HepG2 (cell line): ENCODE results near the gene CACNA1H. TPM values are rescaled to one million over a fixed set of nuclear protein-coding genes. Genes with fewer than 3 reads are reported as not detected.

Experiments used
- ATAC-seq: fragments of 200-7000 bp; cut with Tn5 transposase; 3 replicates; pipeline ENCODE4 v1.9.1; 2020; ENCODE audit warnings: mild to moderate bottlenecking, moderate library complexity
- BruUV-seq: library from RNA; stranded (reverse); fragments of 400-500 nt; replicated peaks from 2 replicates; lab custom pipeline; 2021; lab: Mats Ljungman, UMichigan
- CTCF ChIA-PET: fragments of 300-600 bp; formaldehyde crosslinking; extraction: SDS; loops from one replicate; lab custom pipeline; 2021; ENCODE audit warnings: low total read pairs, inconsistent platforms, low intra/inter-chr PET ratio; lab: Yijun Ruan, JAX
- POLR2A ChIA-PET: fragments of 350-600 bp; sonication (Branson Sonifier 250); formaldehyde crosslinking; loops from one replicate; lab custom pipeline; 2020; ENCODE audit warnings: antibody characterized with exemption, inconsistent platforms; lab: Yijun Ruan, JAX
- DNase-seq: peaks from one replicate; pipeline ENCODE4 v3.0.0-alpha.2; 2015; ENCODE audit warnings: low spot score
- FAIRE-seq: peaks from 3 replicates; lab custom pipeline; 2011; peaks lifted over from hg19 to GRCh38; lab: Jason Lieb, UNC
- H2AFZ ChIP-seq: one replicate; pipeline ENCODE4 v1.6.1; 2011; ENCODE audit warnings: low read length, inconsistent platforms
- H3K27ac ChIP-seq: fragments of 300-600 bp; 3 replicates; pipeline ENCODE4 v1.8.0; 2011; ENCODE audit warnings: mixed run types, mild to moderate bottlenecking, mixed read lengths, low read length, inconsistent platforms; ENCODE audit not compliant: insufficient read depth; ENCODE audit errors: extremely low read length
- H3K27me3 ChIP-seq, 2 experiments: fragments of 200-600 bp in 1 of 2; 2 replicates in 1 of 2; 3 replicates in 1 of 2; pipeline versions ENCODE4 v1.6.0 to v1.8.0; 2011; ENCODE audit warnings: low read length in 2 of 2, mild to moderate bottlenecking in 2 of 2, moderate library complexity in 2 of 2, inconsistent platforms in 1 of 2; ENCODE audit not compliant: insufficient read depth in 2 of 2, control insufficient read depth in 1 of 2
- H3K36me3 ChIP-seq, 2 experiments: fragments of 200-600 bp in 1 of 2; replicated peaks in 1 of 2; 2 replicates in 1 of 2; 3 replicates in 1 of 2; pipeline versions ENCODE4 v1.5.1 to v1.8.0; 2011; ENCODE audit warnings: low read length in 2 of 2, inconsistent platforms in 1 of 2; ENCODE audit not compliant: insufficient read depth in 2 of 2, control insufficient read depth in 1 of 2
- H3K4me1 ChIP-seq: 2 replicates; pipeline ENCODE4 v1.5.1; 2012; ENCODE audit warnings: low read length, inconsistent platforms; ENCODE audit not compliant: insufficient read depth
- H3K4me2 ChIP-seq: 2 replicates; pipeline ENCODE4 v1.6.0; 2011; ENCODE audit warnings: low read depth, low read length, inconsistent platforms
- H3K4me3 ChIP-seq, 3 experiments: fragments of 200-600 bp in 1 of 3; sonication (generic), shearing (Covaris generic) in 1 of 3; replicated peaks in 1 of 3; 2 replicates each; pipeline ENCODE4 v1.5.1; 2011 to 2016; ENCODE audit warnings: low read length in 3 of 3, inconsistent platforms in 2 of 3, low read depth in 2 of 3, mild to moderate bottlenecking in 2 of 3, control low read depth in 1 of 3, mixed read lengths in 1 of 3; ENCODE audit not compliant: insufficient read depth in 1 of 3
- H3K79me2 ChIP-seq: one replicate; pipeline ENCODE4 v1.6.1; 2011; ENCODE audit warnings: low read length, inconsistent platforms; ENCODE audit not compliant: insufficient read depth
- H3K9ac ChIP-seq: 2 replicates; pipeline ENCODE4 v1.6.0; 2011; ENCODE audit warnings: mild to moderate bottlenecking, low read depth, low read length, inconsistent platforms; ENCODE audit not compliant: insufficient read depth
- H3K9me3 ChIP-seq: 2 replicates; pipeline ENCODE4 v1.5.1; 2012; ENCODE audit warnings: mild to moderate bottlenecking, low read length
- H4K20me1 ChIP-seq: 2 replicates; pipeline ENCODE4 v1.6.0; 2011; ENCODE audit warnings: inconsistent platforms, mild to moderate bottlenecking, low read length, moderate library complexity; ENCODE audit not compliant: insufficient read depth
- ATF6 ChIP-seq: sonication (generic); formaldehyde crosslinking; conservative IDR thresholded peaks from 2 replicates; pipeline ENCODE4 v1.4.0; 2020; ENCODE audit warnings: missing genetic modification reagents
- CREBL2 ChIP-seq: sonication (generic); formaldehyde crosslinking; IDR thresholded peaks from 2 replicates; pipeline ENCODE4 v1.8.1; 2023; ENCODE audit warnings: missing genetic modification reagents, mild to moderate bottlenecking, borderline replicate concordance
- HNF4G ChIP-seq, 2 experiments: sonication (generic) in 1 of 2; formaldehyde crosslinking in 1 of 2; IDR thresholded peaks; 2 replicates each; pipeline versions ENCODE4 v1.4.0 to v1.6.1; 2011 to 2020; ENCODE audit warnings: borderline replicate concordance in 2 of 2, low read depth in 2 of 2, mild to moderate bottlenecking in 2 of 2, low read length in 1 of 2, missing genetic modification reagents in 1 of 2, moderate library complexity in 1 of 2
- HOXA3 ChIP-seq: sonication (generic); formaldehyde crosslinking; IDR thresholded peaks from 2 replicates; pipeline ENCODE4 v1.5.0; 2020; ENCODE audit warnings: missing genetic modification reagents
- HOXA5 ChIP-seq: sonication (generic); formaldehyde crosslinking; IDR thresholded peaks from 2 replicates; pipeline ENCODE4 v1.4.0; 2020; ENCODE audit warnings: missing genetic modification reagents
- KDM5A ChIP-seq: fragments of 200-600 bp; sonication (generic); IDR thresholded peaks from 2 replicates; pipeline ENCODE4 v1.7.0; 2018; ENCODE audit warnings: antibody characterized with exemption, mild to moderate bottlenecking, low read length, borderline replicate concordance
- NFIB ChIP-seq: sonication (generic); formaldehyde crosslinking; IDR thresholded peaks from 2 replicates; pipeline ENCODE4 v1.9.0; 2021; ENCODE audit warnings: missing genetic modification reagents, mild to moderate bottlenecking, borderline replicate concordance
- PCBP1 ChIP-seq: fragments of 200-400 bp; formaldehyde crosslinking; IDR thresholded peaks from 2 replicates; pipeline ENCODE4 v1.6.1; 2017; ENCODE audit warnings: mild to moderate bottlenecking, low read depth, low read length, borderline replicate concordance
- ZFP36L1 ChIP-seq: sonication (generic); formaldehyde crosslinking; IDR thresholded peaks from 2 replicates; pipeline ENCODE4 v1.8.0; 2022; ENCODE audit warnings: mild to moderate bottlenecking, missing genetic modification reagents, moderate library complexity
- ZNF251 ChIP-seq: sonication (generic); formaldehyde crosslinking; IDR thresholded peaks from 2 replicates; pipeline ENCODE4 v1.9.0; 2021; ENCODE audit warnings: mild to moderate bottlenecking, missing genetic modification reagents
- ZNF646 ChIP-seq: sonication (generic); formaldehyde crosslinking; IDR thresholded peaks from 2 replicates; pipeline ENCODE4 v1.9.0; 2021; ENCODE audit warnings: mild to moderate bottlenecking, missing genetic modification reagents
- ZNF724P ChIP-seq: sonication (generic); formaldehyde crosslinking; IDR thresholded peaks from 2 replicates; pipeline ENCODE4 v1.8.0; 2022; ENCODE audit warnings: missing genetic modification reagents, borderline replicate concordance
- WGBS: methylation state at CpG from one replicate; pipeline ENCODE4 v1.1.6; 2017; ENCODE audit warnings: low lambda C conversion rate; 5-methylcytosine and 5-hydroxymethylcytosine counted together
- in situ Hi-C: cut with HindIII; loops from 2 replicates; pipeline ENCODE4 v1.10.0; 2017; ENCODE audit warnings: low pct_unique_long_range_greater_than_20kb; ENCODE audit not compliant: extremely low pct_ligation_motif_present
- intact Hi-C: fragments of 100-400 bp; cut with micrococcal nuclease; formaldehyde crosslinking; loops from one replicate; pipeline ENCODE4 v1.10.0; 2022; ENCODE audit not compliant: unreplicated experiment
- polyA plus RNA-seq, 8 experiments: library from polyadenylated mRNA; depleted of rRNA in 3 of 8; stranded (reverse) in 7 of 8; unstranded in 1 of 8; fragments of >200 nt; fragmentation: Illumina TruSeq in 4 of 8; extraction: Trizol in 4 of 8; gene quantifications; 2 replicates each; pipeline versions ENCODE4 v1.2.1 to v1.2.3, GENCODE V29; 2011 to 2016; ENCODE audit warnings: low read depth in 4 of 8, missing spikeins in 1 of 8, mixed read lengths in 1 of 8; ENCODE audit not compliant: insufficient read depth in 1 of 8
- total RNA-seq, 5 experiments: library from RNA; depleted of rRNA; stranded (reverse); fragments of >200 nt; fragmentation: Illumina TruSeq; extraction: Trizol; gene quantifications; 2 replicates each; pipeline ENCODE4 v1.2.3, GENCODE V29; 2016; ENCODE audit warnings: low read depth in 1 of 5
- TF ChIP-seq, protein P1 (sequence below): fragments of 450-650 bp; IDR thresholded peaks from 2 replicates; pipeline ENCODE4 v1.6.1; 2017; ENCODE audit warnings: mild to moderate bottlenecking

CACNA1H gene
- total and polyA plus RNA-seq, 2 of the 13 experiments (the other 11 are each of a cell fraction or from before 2014, with no cell fraction given), result 0.40 to 1.8 TPM

DNA sequence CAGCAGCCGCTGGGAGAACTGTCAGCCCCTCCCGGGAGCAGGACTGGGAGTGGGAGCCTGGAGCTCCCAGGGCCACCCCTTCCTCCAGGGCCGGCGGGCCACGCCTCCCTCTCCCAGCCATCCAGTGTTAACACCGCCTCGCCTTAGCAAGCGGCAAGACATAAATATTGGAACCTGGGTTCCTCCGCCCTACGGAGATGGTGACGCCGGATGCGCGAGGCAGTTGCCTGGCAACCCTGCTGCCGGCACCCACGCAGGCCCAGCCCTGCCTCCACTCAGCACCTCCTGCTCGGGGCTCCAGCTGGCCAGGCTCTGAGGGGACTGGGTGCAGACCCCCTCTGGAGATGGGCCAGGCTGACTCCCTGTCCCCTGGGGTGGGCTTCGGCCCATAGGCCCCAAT is 27.4 kb upstream of the CACNA1H start:
- no peak for FAIRE-seq
- Histone ChIP-seq H4K20me1 (0 out of 2 replicates have a peak, but pooled peaks cover 3% of the 10 kb centered on the region), H3K9me3 (no peaks in the 10 kb centered on the region), H3K79me2 (no peaks in the 10 kb centered on the region), H3K27ac (no peak overlapping the region), H3K27me3 (peaks cover 20 to 76% of the 10 kb centered on the region in 2 experiments; a peak in 4 of 5 replicates), H3K4me1 (no peaks in the 10 kb centered on the region), H3K4me3 (no peak overlapping the region), H3K4me2 (no peak overlapping the region), H3K9ac (no peak overlapping the region), H3K36me3 (no peaks in the 10 kb centered on the region), H2AFZ (no peak overlapping the region)
- DNase-seq, result no peak
- in situ Hi-C loops, result no loop called here
- POLR2A ChIA-PET, result no interaction called here
- CTCF ChIA-PET, result no interaction called here
- no peak for ATAC-seq
- intact Hi-C loops, result no loop called here
- WGBS, result no CpG with 5 or more reads among the region's 18 CpGs
- no TSS peak for BruUV-seq
- TF ChIP-seq, protein P1, sequence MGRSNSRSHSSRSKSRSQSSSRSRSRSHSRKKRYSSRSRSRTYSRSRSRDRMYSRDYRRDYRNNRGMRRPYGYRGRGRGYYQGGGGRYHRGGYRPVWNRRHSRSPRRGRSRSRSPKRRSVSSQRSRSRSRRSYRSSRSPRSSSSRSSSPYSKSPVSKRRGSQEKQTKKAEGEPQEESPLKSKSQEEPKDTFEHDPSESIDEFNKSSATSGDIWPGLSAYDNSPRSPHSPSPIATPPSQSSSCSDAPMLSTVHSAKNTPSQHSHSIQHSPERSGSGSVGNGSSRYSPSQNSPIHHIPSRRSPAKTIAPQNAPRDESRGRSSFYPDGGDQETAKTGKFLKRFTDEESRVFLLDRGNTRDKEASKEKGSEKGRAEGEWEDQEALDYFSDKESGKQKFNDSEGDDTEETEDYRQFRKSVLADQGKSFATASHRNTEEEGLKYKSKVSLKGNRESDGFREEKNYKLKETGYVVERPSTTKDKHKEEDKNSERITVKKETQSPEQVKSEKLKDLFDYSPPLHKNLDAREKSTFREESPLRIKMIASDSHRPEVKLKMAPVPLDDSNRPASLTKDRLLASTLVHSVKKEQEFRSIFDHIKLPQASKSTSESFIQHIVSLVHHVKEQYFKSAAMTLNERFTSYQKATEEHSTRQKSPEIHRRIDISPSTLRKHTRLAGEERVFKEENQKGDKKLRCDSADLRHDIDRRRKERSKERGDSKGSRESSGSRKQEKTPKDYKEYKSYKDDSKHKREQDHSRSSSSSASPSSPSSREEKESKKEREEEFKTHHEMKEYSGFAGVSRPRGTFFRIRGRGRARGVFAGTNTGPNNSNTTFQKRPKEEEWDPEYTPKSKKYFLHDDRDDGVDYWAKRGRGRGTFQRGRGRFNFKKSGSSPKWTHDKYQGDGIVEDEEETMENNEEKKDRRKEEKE, result no peak
- TF ChIP-seq CREBL2 (CRISPR knock-in tag), result no peak
- no peak for TF ChIP-seq ZNF724P (CRISPR knock-in tag)
- TF ChIP-seq PCBP1, result no peak
- no peak for TF ChIP-seq ZNF251 (CRISPR knock-in tag)
- TF ChIP-seq ZNF646, result no peak
- no peak for TF ChIP-seq HOXA3 (CRISPR knock-in tag)
- TF ChIP-seq HOXA5 (CRISPR knock-in tag), result no peak
- TF ChIP-seq KDM5A, result no peak
- TF ChIP-seq NFIB (CRISPR knock-in tag), result no peak
- no peak for TF ChIP-seq ZFP36L1 (CRISPR knock-in tag)
- TF ChIP-seq HNF4G (IDR thresholded peaks at IDR 0.05; ENCODE audit: borderline replicate concordance, low read depth, low read length), result no peak
- TF ChIP-seq HNF4G (CRISPR knock-in tag; IDR thresholded peaks at IDR 0.05; ENCODE audit: borderline replicate concordance, low read depth), result no peak
- TF ChIP-seq ATF6 (CRISPR knock-in tag), result no peak
